ENCODE measurements around the gene PRDM10. TPM values are rescaled to one million over a fixed set of nuclear protein-coding genes. Genes with fewer than 3 reads are reported as not detected.

PRDM10 gene
- polyA plus RNA-seq, 1 donor from 2014 or later, result 13.7 TPM

- Histone ChIP-seq H4K20me1 (ENCODE audit: insufficient read depth) (no peaks in the 10 kb centered on the region), H3K9me3 (ENCODE audit: low read length) (no peaks in the 10 kb centered on the region), H2AFZ (ENCODE audit: low read depth, low read length) (no peak overlapping the region), H3K9ac (ENCODE audit: low read length) (no peak overlapping the region), H3K9me2 (ENCODE audit: insufficient read depth, low read length) (no peaks in the 10 kb centered on the region), H3F3A (ENCODE audit: insufficient read depth, low read length, poor library complexity, severe bottlenecking) (no peaks in the 10 kb centered on the region), H3K4me3 (ENCODE audit: low read length) (no peak overlapping the region), H3K4me2 (ENCODE audit: low read length) (no peak overlapping the region), H3K27me3 (ENCODE audit: insufficient read depth, low read depth, low read length) (no peaks in the 10 kb centered on the region), H3K79me2 (replicated peaks; ENCODE audit: insufficient read depth, low read length) (peaks cover 4% of the 10 kb centered on the region), H3K27ac (ENCODE audit: low read length) (no peak overlapping the region), H3K36me3 (ENCODE audit: insufficient read depth, low read length) (no peaks in the 10 kb centered on the region)
- TF ChIP-seq SMC3 (conservative IDR thresholded peaks at IDR 0.05; ENCODE audit: poor library complexity) (no peak), TAF1 (IDR thresholded peaks at IDR 0.05; ENCODE audit: low read depth) (no peak), EP300 (conservative IDR thresholded peaks at IDR 0.05; ENCODE audit: poor library complexity, severe bottlenecking) (no peak), RAD21 (conservative IDR thresholded peaks at IDR 0.05) (no peak), POLR2AphosphoS5 (IDR thresholded peaks at IDR 0.05) (no peak), REST (IDR thresholded peaks at IDR 0.05; ENCODE audit: borderline replicate concordance) (no peak), CTCF (IDR thresholded peaks at IDR 0.05; ENCODE audit: poor library complexity, severe bottlenecking) (no peak), EZH2 (IDR thresholded peaks at IDR 0.05; ENCODE audit: borderline replicate concordance, insufficient read depth, low read length, poor library complexity, severe bottlenecking) (no peak), MXI1 (conservative IDR thresholded peaks at IDR 0.05; ENCODE audit: poor library complexity, severe bottlenecking) (no peak)
Observed at GRCh38 chr11:129992161-129992944, 10.3 kb downstream of the PRDM10 start.

GRCh38 chr11:129989149-129989813 lies 13.4 kb downstream of the PRDM10 start:
- Histone ChIP-seq H3K79me2 (replicated peaks; ENCODE audit: insufficient read depth, low read length) (no peaks in the 10 kb centered on the region), H3F3A (ENCODE audit: insufficient read depth, low read length, poor library complexity, severe bottlenecking) (no peaks in the 10 kb centered on the region), H2AFZ (ENCODE audit: low read depth, low read length) (no peak overlapping the region), H3K9me2 (ENCODE audit: insufficient read depth, low read length) (no peaks in the 10 kb centered on the region), H3K9me3 (ENCODE audit: low read length) (no peaks in the 10 kb centered on the region), H3K36me3 (ENCODE audit: insufficient read depth, low read length) (no peaks in the 10 kb centered on the region), H3K9ac (ENCODE audit: low read length) (no peak overlapping the region), H4K20me1 (ENCODE audit: insufficient read depth) (no peaks in the 10 kb centered on the region), H3K27me3 (ENCODE audit: insufficient read depth, low read depth, low read length) (no peaks in the 10 kb centered on the region), H3K4me2 (ENCODE audit: low read length) (no peak overlapping the region), H3K27ac (ENCODE audit: low read length) (no peak overlapping the region), H3K4me3 (ENCODE audit: low read length) (no peak overlapping the region)
- no peak for TF ChIP-seq POLR2AphosphoS5 (IDR thresholded peaks at IDR 0.05)
- TF ChIP-seq MXI1 (conservative IDR thresholded peaks at IDR 0.05; ENCODE audit: poor library complexity, severe bottlenecking), result no peak
- no peak for TF ChIP-seq EZH2 (IDR thresholded peaks at IDR 0.05; ENCODE audit: borderline replicate concordance, insufficient read depth, low read length, poor library complexity, severe bottlenecking)
- TF ChIP-seq CTCF (IDR thresholded peaks at IDR 0.05; ENCODE audit: poor library complexity, severe bottlenecking), result no peak
- no peak for TF ChIP-seq RAD21 (conservative IDR thresholded peaks at IDR 0.05)
- no peak for TF ChIP-seq EP300 (conservative IDR thresholded peaks at IDR 0.05; ENCODE audit: poor library complexity, severe bottlenecking)
- no peak for TF ChIP-seq TAF1 (IDR thresholded peaks at IDR 0.05; ENCODE audit: low read depth)
- no peak for TF ChIP-seq SMC3 (conservative IDR thresholded peaks at IDR 0.05; ENCODE audit: poor library complexity)
- TF ChIP-seq REST (IDR thresholded peaks at IDR 0.05; ENCODE audit: borderline replicate concordance), result no peak
